Measurements from ENCODE around the gene KCNK1.

DNA sequence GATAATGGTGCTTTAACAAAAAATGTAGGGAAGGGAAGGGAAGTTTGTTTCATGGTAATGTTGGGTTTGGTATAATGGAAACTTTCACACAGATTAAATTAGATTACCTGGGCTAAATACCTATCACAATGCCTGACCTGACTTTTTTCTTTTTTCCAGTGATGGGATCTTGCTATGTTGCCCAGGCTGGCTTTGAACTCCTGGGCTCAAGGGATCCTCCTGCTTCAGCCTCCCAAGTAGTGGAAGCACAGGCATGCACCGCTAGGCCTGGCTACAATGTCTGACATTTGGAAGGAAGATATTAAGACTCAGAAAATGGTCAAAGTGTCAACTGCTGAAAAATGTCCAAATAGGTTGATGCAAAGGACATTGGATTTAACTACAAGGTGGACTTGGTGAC is 67.4 kb downstream of the KCNK1 start:
- no peak for TF ChIP-seq EP300 (IDR thresholded peaks at IDR 0.05)
- TF ChIP-seq, protein P1, sequence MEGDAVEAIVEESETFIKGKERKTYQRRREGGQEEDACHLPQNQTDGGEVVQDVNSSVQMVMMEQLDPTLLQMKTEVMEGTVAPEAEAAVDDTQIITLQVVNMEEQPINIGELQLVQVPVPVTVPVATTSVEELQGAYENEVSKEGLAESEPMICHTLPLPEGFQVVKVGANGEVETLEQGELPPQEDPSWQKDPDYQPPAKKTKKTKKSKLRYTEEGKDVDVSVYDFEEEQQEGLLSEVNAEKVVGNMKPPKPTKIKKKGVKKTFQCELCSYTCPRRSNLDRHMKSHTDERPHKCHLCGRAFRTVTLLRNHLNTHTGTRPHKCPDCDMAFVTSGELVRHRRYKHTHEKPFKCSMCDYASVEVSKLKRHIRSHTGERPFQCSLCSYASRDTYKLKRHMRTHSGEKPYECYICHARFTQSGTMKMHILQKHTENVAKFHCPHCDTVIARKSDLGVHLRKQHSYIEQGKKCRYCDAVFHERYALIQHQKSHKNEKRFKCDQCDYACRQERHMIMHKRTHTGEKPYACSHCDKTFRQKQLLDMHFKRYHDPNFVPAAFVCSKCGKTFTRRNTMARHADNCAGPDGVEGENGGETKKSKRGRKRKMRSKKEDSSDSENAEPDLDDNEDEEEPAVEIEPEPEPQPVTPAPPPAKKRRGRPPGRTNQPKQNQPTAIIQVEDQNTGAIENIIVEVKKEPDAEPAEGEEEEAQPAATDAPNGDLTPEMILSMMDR (IDR thresholded peaks at IDR 0.05), result no peak
